NCI-H69 (cell line): Measurements from ENCODE around the gene TTLL11.

Experiments used
- DNase-seq: peaks from one replicate; lab custom pipeline; 2025; lab: John Stamatoyannopoulos, UW

The TTLL11 gene

GRCh38 chr9:121772600-121773285 lies 320.4 kb downstream of the TTLL11 start:
- no peak for DNase-seq
